NCI-H1048 (cell line): Measurements from ENCODE around the gene HSPG2.

Source experiments
- DNase-seq: peaks from one replicate; lab custom pipeline; 2025; lab: John Stamatoyannopoulos, UW

Gene HSPG2

GRCh38 chr1:21861602-21862429 lies 75.3 kb downstream of the HSPG2 start:
- DNase-seq, result no peak

- DNase-seq, result no peak
Observed at GRCh38 chr1:21860971-21861370, 76.1 kb downstream of the HSPG2 start.

- no peak for DNase-seq
Observed at GRCh38 chr1:21859669-21860179, 77.4 kb downstream of the HSPG2 start.

GRCh38 chr1:21857840-21858670 lies 79.1 kb downstream of the HSPG2 start:
- DNase-seq, result no peak

- no peak for DNase-seq
Observed at GRCh38 chr1:21857142-21857839, 79.8 kb downstream of the HSPG2 start.

GRCh38 chr1:21855257-21856096 lies 81.6 kb downstream of the HSPG2 start:
- no peak for DNase-seq

- DNase-seq, result no peak
Observed at GRCh38 chr1:21854751-21855131, 82.4 kb downstream of the HSPG2 start.

GRCh38 chr1:21854090-21854750 lies 82.9 kb downstream of the HSPG2 start:
- no peak for DNase-seq

GRCh38 chr1:21853131-21853427 lies 84.0 kb downstream of the HSPG2 start:
- DNase-seq, result no peak

- DNase-seq, result no peak
Observed at GRCh38 chr1:21852282-21853130, 84.6 kb downstream of the HSPG2 start.

- DNase-seq, result no peak
Observed at GRCh38 chr1:21851430-21852250, 85.5 kb downstream of the HSPG2 start.

GRCh38 chr1:21849909-21850576 lies 87.1 kb downstream of the HSPG2 start:
- DNase-seq, result no peak

- no peak for DNase-seq
Observed at GRCh38 chr1:21848524-21849174, 88.5 kb downstream of the HSPG2 start.

GRCh38 chr1:21847223-21848205 lies 89.6 kb downstream of the HSPG2 start:
- no peak for DNase-seq

GRCh38 chr1:21845646-21846641 lies 91.2 kb downstream of the HSPG2 start:
- DNase-seq, result no peak

- DNase-seq, result no peak
Observed at GRCh38 chr1:21843996-21844395, 93.1 kb downstream of the HSPG2 start.
